IgD-negative memory B cell (primary cell): ENCODE results near the gene TSEN54. TPM values are rescaled to one million over a fixed set of nuclear protein-coding genes. Genes with fewer than 3 reads are reported as not detected.

ENCODE experiments used
- H3K27ac Mint-ChIP-seq, 3 donors: one replicate each; pipeline ENCODE4 v1.8.0; 2020 to 2022; ENCODE audit warnings: mild to moderate bottlenecking in 3 of 3, mixed read lengths in 3 of 3, moderate library complexity in 1 of 3
- H3K27me3 Mint-ChIP-seq: one replicate; pipeline ENCODE4 v1.8.0; 2021; ENCODE audit warnings: mixed read lengths
- H3K36me3 Mint-ChIP-seq: one replicate; pipeline ENCODE4 v1.8.0; 2020; ENCODE audit warnings: mild to moderate bottlenecking, mixed read lengths
- H3K4me1 Mint-ChIP-seq, 3 donors: one replicate each; pipeline ENCODE4 v1.8.0; 2020 to 2022; ENCODE audit warnings: mixed read lengths in 3 of 3, mild to moderate bottlenecking in 1 of 3
- H3K4me3 Mint-ChIP-seq, 4 donors: one replicate each; pipeline ENCODE4 v1.8.0; 2020 to 2022; ENCODE audit warnings: mild to moderate bottlenecking in 4 of 4, mixed read lengths in 4 of 4, moderate library complexity in 3 of 4
- H3K9me3 Mint-ChIP-seq, 3 donors: one replicate each; pipeline ENCODE4 v1.8.0; 2020 to 2021; ENCODE audit warnings: mixed read lengths in 3 of 3, mild to moderate bottlenecking in 1 of 3
- polyA plus RNA-seq: library from polyadenylated mRNA; unstranded; fragments of 300-500 nt; fragmentation: Illumina TruSeq; gene quantifications from one replicate; pipeline ENCODE4 v1.2.3, GENCODE V29; 2021

TSEN54 gene
- polyA plus RNA-seq, 1 donor from 2014 or later, result 34.9 TPM

DNA sequence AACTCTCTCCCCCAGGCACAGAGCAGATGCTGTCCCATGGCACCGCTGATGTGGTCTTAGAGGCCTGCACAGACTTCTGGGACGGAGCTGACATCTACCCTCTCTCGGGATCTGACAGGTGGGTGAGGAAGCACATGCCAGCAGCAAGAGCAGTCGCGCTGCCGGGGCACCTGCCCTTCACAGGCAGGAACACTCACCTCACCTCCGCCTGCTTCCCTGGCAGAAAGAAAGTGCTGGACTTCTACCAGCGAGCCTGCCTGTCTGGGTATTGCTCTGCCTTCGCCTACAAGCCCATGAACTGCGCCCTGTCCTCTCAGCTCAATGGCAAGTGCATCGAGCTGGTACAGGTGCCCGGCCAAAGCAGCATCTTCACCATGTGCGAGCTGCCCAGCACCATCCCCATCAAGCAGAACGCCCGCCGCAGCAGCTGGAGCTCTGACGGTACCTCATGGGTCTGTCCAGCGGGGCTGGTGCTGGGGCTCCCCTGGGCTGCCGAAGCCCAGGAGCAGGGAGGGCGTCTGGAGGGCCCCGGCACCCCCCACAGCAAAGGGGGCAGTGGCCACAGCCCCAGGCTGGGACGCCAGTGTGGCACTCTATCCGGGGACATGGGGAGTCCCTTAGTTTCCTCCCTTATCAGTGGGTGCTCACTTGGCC, 22.7 kb upstream of the TSEN54 start:
- Mint-ChIP-seq H3K27ac (no peak overlapping the region), H3K4me3 (no peak overlapping the region), H3K36me3 (peaks cover 5% of the 10 kb centered on the region), H3K4me1 (no peaks in the 10 kb centered on the region), H3K9me3 (no peaks in the 10 kb centered on the region), H3K27me3 (no peaks in the 10 kb centered on the region)

DNA sequence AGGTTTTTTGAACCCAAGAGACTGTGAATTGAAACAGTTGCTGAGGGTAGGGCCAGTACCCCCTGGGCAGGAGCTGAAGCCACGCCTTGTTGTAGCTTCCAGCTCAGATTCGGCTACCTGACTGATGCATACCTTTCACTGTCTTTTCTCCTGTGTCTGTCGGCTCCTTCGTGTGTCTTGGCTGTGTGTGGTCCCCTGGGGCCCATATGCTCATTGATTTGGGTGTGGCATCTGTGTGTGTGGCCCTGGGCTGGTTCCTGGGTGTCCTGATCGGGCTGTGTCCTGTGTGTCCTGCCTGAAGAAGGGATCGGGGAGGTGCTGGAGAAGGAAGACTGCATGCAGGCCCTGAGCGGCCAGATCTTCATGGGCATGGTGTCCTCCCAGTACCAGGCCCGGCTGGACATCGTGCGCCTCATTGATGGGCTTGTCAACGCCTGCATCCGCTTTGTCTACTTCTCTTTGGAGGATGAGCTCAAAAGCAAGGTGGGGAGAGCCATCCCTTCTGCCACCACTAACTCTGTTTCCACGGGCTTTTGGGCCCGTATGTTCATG, 21.9 kb upstream of the TSEN54 start:
- Mint-ChIP-seq H3K36me3 (peaks cover 5% of the 10 kb centered on the region), H3K4me3 (no peak overlapping the region), H3K9me3 (no peaks in the 10 kb centered on the region), H3K27me3 (no peaks in the 10 kb centered on the region), H3K27ac (no peak overlapping the region), H3K4me1 (no peaks in the 10 kb centered on the region)

DNA sequence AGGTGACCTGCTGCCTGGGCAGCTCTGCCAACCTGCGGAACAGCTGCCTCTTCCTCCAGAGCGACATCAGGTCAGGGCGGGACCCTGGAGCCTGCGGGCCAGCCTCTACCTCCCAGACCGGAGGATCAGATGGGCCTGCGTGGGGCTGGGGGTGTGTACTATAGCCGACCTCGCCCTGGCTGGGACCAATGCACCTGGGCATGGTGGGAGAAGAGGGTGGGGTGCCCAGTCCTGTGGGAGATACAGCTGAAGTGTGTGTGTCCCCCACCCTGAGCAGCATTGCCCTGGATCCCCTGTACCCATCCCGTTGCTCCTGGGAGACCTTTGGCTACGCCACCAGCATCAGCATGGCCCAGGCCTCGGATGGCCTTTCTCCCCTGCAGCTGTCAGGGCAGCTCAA, 20.3 kb upstream of the TSEN54 start:
- Mint-ChIP-seq H3K27ac (no peak overlapping the region), H3K36me3 (peaks cover 5% of the 10 kb centered on the region), H3K27me3 (no peaks in the 10 kb centered on the region), H3K9me3 (no peaks in the 10 kb centered on the region), H3K4me1 (no peaks in the 10 kb centered on the region), H3K4me3 (no peak overlapping the region)

DNA sequence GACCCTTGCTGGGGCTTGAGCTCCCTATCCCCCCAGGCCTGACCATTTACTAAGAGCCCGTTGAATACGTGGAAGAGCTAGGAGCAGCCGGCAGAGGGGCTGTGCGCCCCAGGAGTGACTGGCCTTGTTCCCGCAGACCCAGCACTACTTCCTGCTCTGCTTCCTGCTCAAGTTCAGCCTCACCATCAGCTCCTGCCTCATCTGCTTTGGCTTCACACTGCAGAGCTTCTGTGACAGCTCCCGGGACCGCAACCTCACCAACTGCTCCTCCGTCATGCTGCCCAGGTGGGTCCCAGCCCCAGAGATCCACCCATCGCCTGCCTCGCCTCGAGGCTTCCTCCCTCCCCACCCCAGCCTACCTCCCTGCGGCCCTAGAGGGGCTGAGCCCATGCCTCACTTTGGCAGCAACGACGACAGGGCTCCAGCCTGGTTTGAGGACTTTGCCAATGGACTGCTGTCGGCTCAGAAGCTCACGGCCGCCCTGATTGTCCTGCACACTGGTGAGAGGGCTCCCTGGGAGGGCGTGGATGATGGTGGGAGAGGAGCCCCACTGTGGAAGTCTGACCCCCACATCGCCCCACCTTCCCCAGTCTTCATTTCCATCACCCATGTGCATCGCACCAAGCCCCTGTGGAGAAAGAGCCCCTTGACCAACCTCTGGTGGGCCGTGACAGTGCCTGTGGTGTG, 18.1 kb upstream of the TSEN54 start:
- Mint-ChIP-seq H3K36me3 (peaks cover 5% of the 10 kb centered on the region), H3K27ac (no peak overlapping the region), H3K4me3 (no peak overlapping the region), H3K9me3 (no peaks in the 10 kb centered on the region), H3K4me1 (no peaks in the 10 kb centered on the region), H3K27me3 (no peaks in the 10 kb centered on the region)

DNA sequence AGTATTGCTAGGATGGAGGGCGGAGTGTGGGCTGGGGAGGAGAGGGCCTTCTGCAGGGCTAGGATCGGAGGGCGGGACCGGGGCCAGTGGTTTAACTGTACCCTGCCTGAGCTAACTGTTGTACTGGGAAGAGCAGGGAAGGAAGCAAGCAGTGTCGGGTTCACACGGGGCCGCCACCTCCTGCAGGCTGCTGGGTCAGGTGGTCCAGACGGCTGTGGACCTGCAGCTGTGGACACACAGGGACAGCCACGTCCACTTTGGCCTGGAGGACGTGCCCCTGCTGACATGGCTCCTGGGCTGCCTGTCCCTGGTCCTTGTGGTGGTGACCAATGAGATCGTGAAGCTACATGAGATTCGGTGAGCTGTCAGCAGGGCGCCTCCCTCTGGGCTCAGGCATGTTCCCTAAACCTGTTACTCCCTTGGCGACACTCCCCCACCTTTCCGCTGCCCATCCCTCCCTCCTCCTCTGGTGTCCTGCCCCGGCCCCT, 17.6 kb upstream of the TSEN54 start:
- Mint-ChIP-seq H3K27me3 (no peaks in the 10 kb centered on the region), H3K9me3 (no peaks in the 10 kb centered on the region), H3K4me1 (no peaks in the 10 kb centered on the region), H3K36me3 (peaks cover 5% of the 10 kb centered on the region), H3K27ac (no peak overlapping the region), H3K4me3 (no peak overlapping the region)

- Mint-ChIP-seq H3K4me1 (no peaks in the 10 kb centered on the region), H3K27ac (no peak overlapping the region), H3K4me3 (no peak overlapping the region), H3K27me3 (no peaks in the 10 kb centered on the region), H3K9me3 (no peaks in the 10 kb centered on the region), H3K36me3 (peaks cover 5% of the 10 kb centered on the region)
Observed at GRCh38 chr17:75499313-75500022, 16.9 kb upstream of the TSEN54 start.

DNA sequence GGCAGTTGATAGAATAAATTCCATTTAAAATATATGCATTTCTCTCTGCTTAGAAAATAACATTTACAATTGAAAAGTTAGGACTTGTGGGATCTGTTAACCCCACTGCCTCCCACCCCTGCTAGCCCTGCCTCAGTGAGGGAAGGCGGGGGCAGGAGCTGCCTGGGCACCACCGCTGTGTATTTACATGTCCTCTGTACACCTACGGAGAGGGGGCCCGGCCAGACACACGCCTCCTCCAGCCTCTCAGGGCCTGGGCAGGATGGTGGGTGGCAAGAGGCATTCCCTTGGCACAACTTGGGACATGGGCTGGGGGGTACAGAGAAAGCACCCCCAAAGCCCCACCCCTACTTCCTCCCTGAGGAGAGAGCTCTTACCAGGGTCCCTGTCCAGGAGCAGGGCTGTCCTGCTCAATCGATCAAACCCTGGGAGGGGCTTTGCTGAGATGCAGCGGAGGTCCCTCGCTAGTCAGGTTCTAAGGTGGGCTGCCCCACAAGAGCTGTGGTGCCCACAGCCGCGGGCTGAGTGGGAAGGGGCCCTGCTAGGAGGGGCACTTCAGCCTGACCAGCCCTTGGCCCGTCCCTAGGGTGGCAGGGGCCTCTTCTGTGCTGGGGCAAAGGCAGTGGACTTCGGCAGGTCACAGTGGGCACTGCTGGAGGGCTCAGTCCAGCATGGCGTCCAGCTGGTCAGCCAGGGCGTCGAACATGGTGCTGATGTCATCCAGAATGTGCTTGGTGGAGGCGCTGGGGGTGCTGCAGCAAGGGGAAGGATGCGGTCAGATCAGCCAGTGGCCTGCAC, 15.7 kb upstream of the TSEN54 start:
- H3K27ac Mint-ChIP-seq, result no peak overlapping the region
- no peak overlapping the region for H3K4me3 Mint-ChIP-seq
- no peaks in the 10 kb centered on the region for H3K4me1 Mint-ChIP-seq
- H3K36me3 Mint-ChIP-seq, result peaks cover 5% of the 10 kb centered on the region
- H3K9me3 Mint-ChIP-seq, result no peaks in the 10 kb centered on the region
- H3K27me3 Mint-ChIP-seq, result no peaks in the 10 kb centered on the region

- Mint-ChIP-seq H3K27me3 (no peaks in the 10 kb centered on the region), H3K4me1 (no peaks in the 10 kb centered on the region), H3K27ac (no peak overlapping the region), H3K9me3 (no peaks in the 10 kb centered on the region), H3K36me3 (peaks cover 5% of the 10 kb centered on the region), H3K4me3 (peak overlapping the region in 1 of 4 donors; percentile 76)
Observed at GRCh38 chr17:75501378-75502071, 14.8 kb upstream of the TSEN54 start.

DNA sequence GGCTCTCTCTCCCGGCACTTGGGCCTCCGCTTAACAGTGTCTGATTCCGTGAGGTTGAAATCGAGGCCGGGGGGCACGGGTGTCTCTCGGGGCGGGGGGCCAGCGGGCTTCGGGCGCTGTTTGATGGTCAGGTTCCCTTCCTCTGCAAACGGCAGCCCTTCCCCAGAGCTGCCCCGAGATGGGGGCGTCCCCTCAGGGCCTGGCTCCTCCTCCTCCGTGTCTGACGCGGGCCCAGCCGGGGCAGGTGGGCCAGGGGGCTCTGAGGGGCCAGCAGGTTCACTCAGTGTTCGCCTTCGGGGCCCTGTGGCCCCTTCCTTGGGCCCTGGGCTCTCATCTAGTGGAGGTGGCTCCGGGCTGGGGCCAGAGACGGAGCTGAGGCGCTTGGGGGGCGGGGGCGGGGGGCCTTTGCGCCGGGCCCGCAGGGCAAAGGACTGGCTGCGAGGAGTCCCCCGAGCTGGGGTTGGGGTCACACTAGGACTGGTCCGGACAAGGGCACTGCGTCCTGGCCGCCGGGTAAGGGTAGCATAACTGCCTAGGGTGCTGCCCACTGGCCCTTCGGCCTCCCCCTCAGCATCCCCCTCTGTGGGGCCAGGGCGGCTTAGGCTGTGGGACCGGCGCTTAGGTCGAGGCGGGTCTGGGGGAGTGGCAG, 14.1 kb upstream of the TSEN54 start:
- no peak overlapping the region for H3K27ac Mint-ChIP-seq

DNA sequence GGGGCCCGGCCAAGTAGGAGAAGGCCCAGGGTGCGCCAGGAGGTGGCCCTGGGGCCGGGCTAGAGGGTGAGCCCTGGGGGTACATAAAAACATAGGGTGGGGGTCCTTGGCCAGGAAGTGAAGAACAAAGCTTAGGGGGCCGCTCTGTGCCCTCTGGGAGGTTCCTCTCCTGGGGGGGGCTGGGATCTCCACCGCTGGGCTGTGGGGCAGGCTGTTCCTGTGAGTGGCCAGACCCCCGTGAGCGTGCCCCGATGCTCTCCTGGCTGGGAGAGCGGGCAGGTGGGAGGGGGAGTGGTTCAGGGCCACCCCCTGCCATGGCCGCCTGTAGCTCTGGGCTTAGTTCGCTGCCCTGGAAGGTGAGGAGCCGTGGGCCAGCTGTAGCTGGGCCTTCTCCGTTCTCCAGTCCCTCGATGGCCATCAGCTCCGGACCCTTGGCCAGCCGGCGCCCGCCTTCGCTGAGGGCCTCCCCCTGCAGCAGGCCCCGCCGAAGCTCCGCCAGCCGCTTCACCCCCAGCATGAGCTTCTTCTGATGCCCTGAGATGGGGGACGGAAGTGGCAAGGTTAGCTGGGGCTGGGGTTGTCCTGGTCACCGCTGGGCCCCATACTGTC, 13.5 kb upstream of the TSEN54 start:
- Mint-ChIP-seq H3K27me3 (no peaks in the 10 kb centered on the region), H3K4me1 (no peaks in the 10 kb centered on the region), H3K4me3 (no peak overlapping the region), H3K27ac (no peak overlapping the region), H3K9me3 (no peaks in the 10 kb centered on the region), H3K36me3 (no peaks in the 10 kb centered on the region)

More for the DNA sequence above, 14.1 kb upstream of the TSEN54 start:
- no peaks in the 10 kb centered on the region for H3K9me3 Mint-ChIP-seq
- H3K36me3 Mint-ChIP-seq, result peaks cover 1% of the 10 kb centered on the region
- H3K4me3 Mint-ChIP-seq, result peak overlapping the region in 1 of 4 donors; percentile 76
- no peaks in the 10 kb centered on the region for H3K27me3 Mint-ChIP-seq
- no peaks in the 10 kb centered on the region for H3K4me1 Mint-ChIP-seq

DNA sequence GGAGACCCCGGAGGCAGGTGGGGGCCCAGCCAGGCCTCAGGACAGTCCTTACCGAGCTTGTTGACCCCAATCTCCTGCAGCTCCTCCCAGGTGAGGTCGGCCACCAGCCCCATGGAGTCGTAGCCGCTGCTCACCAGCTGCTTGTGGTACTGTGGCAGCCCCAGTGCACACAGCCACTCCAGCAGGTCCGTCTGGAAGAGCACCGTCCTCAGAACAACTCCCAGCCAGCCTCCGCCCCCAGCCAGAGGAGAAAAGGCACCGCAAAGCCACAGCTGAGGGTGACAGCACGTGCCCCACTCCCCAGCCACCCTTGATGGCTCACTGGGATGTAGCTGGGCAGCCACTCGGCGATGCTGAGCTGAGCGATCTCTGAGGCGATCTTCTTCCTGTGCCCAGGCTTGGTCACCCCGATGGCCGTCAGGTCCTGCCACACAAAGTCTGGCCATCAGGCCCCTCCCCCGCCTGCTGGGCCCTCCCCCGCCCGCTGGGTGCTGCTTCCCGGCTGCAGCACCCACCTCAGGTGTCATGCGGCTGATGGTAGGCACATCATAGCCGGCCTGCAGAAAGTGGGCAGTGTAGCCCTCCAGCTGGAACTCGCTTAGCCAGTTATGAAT, 12.9 kb upstream of the TSEN54 start:
- no peaks in the 10 kb centered on the region for H3K36me3 Mint-ChIP-seq
- H3K27ac Mint-ChIP-seq, result no peak overlapping the region
- no peaks in the 10 kb centered on the region for H3K9me3 Mint-ChIP-seq
- H3K27me3 Mint-ChIP-seq, result no peaks in the 10 kb centered on the region
- H3K4me1 Mint-ChIP-seq, result no peaks in the 10 kb centered on the region
- H3K4me3 Mint-ChIP-seq, result no peak overlapping the region

DNA sequence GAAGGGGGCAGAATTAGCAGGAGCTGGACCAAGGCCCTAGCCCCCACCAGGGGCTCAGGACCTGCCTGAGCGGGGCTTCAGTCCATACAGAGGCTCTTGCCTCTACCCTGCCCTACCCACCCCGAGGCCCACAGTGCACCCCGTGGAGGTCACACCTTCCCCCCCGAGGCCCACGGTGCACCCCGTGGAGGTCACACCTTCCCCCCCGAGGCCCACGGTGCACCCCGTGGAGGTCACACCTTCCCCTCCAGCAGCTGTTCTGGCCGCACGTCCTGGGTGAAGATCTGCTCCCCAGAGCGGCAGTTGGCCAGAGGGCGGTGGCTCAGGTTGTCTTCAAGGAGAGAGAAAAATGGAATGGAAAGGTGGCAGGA, 12.4 kb upstream of the TSEN54 start:
- Mint-ChIP-seq H3K9me3 (no peaks in the 10 kb centered on the region), H3K4me1 (no peaks in the 10 kb centered on the region), H3K27ac (no peak overlapping the region), H3K36me3 (no peaks in the 10 kb centered on the region), H3K27me3 (no peaks in the 10 kb centered on the region), H3K4me3 (no peak overlapping the region)

DNA sequence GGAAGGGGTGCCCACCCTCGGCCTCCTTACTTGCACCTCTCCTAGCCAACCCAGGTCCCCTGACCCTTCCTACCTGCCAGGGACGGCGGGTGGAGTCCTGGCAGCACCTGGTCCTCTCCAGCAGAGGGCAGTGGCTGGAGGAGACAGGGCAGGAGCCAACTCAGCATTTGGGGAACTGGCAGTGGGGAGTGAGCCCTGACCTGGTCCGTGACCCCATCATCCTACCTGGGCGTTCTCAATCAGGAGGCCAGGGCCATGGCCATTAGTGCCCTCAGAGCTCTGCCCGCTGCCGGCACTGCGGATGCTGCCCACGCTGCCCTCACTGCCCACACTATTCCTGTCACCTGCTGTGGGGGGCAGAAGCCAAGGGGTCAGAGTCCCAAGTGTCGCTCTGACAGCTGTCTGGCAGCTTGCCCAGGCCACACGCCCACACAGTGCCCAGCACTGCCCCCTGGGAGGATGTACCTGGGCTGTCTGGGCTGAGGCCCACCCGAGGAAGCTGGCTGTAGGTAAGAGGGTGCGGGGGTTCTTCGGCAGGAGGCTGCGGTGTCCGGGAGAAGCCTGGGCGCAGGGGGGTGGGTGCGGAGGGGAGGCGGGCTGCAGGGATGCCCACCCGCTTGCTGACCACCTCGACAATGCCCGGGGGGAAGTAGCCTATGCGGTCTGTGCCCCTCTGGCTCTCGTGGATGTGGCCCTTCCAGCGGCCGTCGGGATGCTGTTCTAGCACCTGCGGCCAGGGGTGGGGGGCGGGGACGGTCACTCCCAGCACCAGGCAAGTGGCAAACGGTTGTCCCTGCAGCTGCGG, 11.8 kb upstream of the TSEN54 start:
- H3K36me3 Mint-ChIP-seq, result no peaks in the 10 kb centered on the region
- H3K4me1 Mint-ChIP-seq, result no peaks in the 10 kb centered on the region
- no peak overlapping the region for H3K27ac Mint-ChIP-seq
- H3K4me3 Mint-ChIP-seq, result no peak overlapping the region
- no peaks in the 10 kb centered on the region for H3K27me3 Mint-ChIP-seq
- H3K9me3 Mint-ChIP-seq, result no peaks in the 10 kb centered on the region
